Measurements from ENCODE around the gene RDM1. TPM values are rescaled to one million over a fixed set of nuclear protein-coding genes. Genes with fewer than 3 reads are reported as not detected.

RDM1 gene
- total and polyA plus RNA-seq, 9 donors = 0.33 TPM; not detected in 8

GRCh38 chr17:35934760-35935159 is 4.2 kb upstream of the RDM1 start:
- Histone ChIP-seq H3K4me1 (ENCODE audit: insufficient read depth) (peaks cover 3% of the 10 kb centered on the region), H3K4me3 (no peak overlapping the region), H3K36me3 (no peaks in the 10 kb centered on the region), H3K27me3 (no peaks in the 10 kb centered on the region), H3K27ac (no peak overlapping the region), H3K9me3 (no peaks in the 10 kb centered on the region)
- 87 to 90% (median 89%) methylated on average over 10 of the region's 10 CpGs for WGBS, 3 donors
- no peak for TF ChIP-seq CTCF (IDR thresholded peaks at IDR 0.05)
- no peak for TF ChIP-seq POLR2A (IDR thresholded peaks at IDR 0.05)
- no peak for TF ChIP-seq EP300 (IDR thresholded peaks at IDR 0.05)
- DNase-seq = no peak
- intact Hi-C loops (cut with DNase I) = no loop called here

- Histone ChIP-seq H3K9me3 (no peaks in the 10 kb centered on the region), H3K4me1 (ENCODE audit: insufficient read depth) (peaks cover 3% of the 10 kb centered on the region), H3K27me3 (no peaks in the 10 kb centered on the region), H3K36me3 (no peaks in the 10 kb centered on the region), H3K4me3 (no peak overlapping the region), H3K27ac (no peak overlapping the region)
- TF ChIP-seq CTCF (IDR thresholded peaks at IDR 0.05) (no peak), EP300 (IDR thresholded peaks at IDR 0.05) (no peak), POLR2A (IDR thresholded peaks at IDR 0.05) (no peak)
- intact Hi-C loops (cut with DNase I) = no loop called here
- DNase-seq = no peak
These were observed 2.0 kb upstream of the RDM1 start for GRCh38 chr17:35932586-35932985.

- peak in 1 of 5 donors; percentile 21 for DNase-seq
- WGBS, 3 donors = 41 to 48% (median 47%) methylated on average over 6 of the region's 6 CpGs
- no peak overlapping the region for H3K27ac ChIP-seq
- no peaks in the 10 kb centered on the region for H3K36me3 ChIP-seq
- peaks cover 3% of the 10 kb centered on the region for H3K4me1 ChIP-seq (ENCODE audit: insufficient read depth)
- H3K9me3 ChIP-seq = no peaks in the 10 kb centered on the region
- no peaks in the 10 kb centered on the region for H3K27me3 ChIP-seq
- no peak for TF ChIP-seq CTCF (IDR thresholded peaks at IDR 0.05)
- no peak for TF ChIP-seq EP300 (IDR thresholded peaks at IDR 0.05)
- no peak for TF ChIP-seq POLR2A (IDR thresholded peaks at IDR 0.05)
- intact Hi-C loops (cut with DNase I) = no loop called here
- H3K4me3 ChIP-seq = no peak overlapping the region
These were observed 1.3 kb upstream of the RDM1 start for GRCh38 chr17:35931794-35932425.

GRCh38 chr17:35927714-35928113 is 2.9 kb downstream of the RDM1 start:
- Histone ChIP-seq H3K27me3 (no peaks in the 10 kb centered on the region), H3K4me3 (no peak overlapping the region), H3K27ac (no peak overlapping the region), H3K4me1 (ENCODE audit: insufficient read depth) (peaks cover 3% of the 10 kb centered on the region), H3K36me3 (no peaks in the 10 kb centered on the region), H3K9me3 (no peaks in the 10 kb centered on the region)
- intact Hi-C loops (cut with DNase I) = no loop called here
- TF ChIP-seq POLR2A (IDR thresholded peaks at IDR 0.05) = no peak
- no peak for TF ChIP-seq CTCF (IDR thresholded peaks at IDR 0.05)
- TF ChIP-seq EP300 (IDR thresholded peaks at IDR 0.05) = no peak
- DNase-seq = no peak
